Measurements from ENCODE around the gene SOCS4.
A peak's percentile ranks its signal among the peaks of the same experiment; 100 is the strongest.
"Not testable (repeated sequence)": the region's sequence is repeated elsewhere in the genome, so short reads cannot be mapped to it uniquely, and the experiment has no call there.

SOCS4 gene, protein sequence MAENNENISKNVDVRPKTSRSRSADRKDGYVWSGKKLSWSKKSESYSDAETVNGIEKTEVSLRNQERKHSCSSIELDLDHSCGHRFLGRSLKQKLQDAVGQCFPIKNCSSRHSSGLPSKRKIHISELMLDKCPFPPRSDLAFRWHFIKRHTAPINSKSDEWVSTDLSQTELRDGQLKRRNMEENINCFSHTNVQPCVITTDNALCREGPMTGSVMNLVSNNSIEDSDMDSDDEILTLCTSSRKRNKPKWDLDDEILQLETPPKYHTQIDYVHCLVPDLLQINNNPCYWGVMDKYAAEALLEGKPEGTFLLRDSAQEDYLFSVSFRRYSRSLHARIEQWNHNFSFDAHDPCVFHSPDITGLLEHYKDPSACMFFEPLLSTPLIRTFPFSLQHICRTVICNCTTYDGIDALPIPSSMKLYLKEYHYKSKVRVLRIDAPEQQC

DNA sequence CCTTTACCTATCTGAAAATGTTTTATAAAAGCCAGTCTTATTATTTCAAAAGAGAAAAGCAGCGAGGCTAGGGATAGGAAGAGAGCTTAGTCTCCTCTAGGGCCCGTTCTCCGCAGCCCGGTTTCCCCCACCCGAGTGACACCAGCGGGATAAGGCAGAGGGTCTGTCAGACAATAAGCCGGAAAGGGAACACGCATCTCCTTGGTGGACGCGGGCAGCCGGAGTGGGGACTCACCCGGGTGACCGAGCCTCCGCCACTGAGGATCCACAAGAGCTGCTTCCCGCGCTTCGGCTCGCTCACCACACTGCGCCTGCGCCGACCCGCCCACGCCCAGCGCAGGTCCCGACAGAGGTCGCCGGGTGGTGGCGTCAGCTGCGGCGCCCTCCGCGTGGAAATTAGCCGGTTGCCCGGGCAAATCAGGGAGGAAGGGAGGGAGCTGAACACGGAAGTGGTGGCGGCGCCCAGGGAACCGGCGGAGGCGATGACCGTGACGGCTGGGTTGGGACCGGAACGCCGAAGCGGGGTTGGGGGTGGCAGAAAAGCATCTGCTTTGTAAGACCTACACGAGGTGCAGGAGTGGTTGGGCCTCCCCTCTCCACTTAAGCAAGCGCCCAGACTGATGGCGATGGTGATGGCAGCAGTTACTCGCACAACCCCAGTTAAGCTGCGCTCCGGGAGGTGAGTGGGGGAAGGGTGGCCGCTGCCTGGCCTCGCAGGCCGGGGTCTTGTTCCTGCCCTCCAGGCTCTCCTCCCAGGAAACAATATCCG, at the start of gene SOCS4, which contains the start of gene WDHD1:
TSS of gene SOCS4 (plus strand) at position 444 of the 769 bp plus-strand sequence. CDS start 15,806 bp downstream, outside the sequence.
TSS of gene WDHD1 (minus strand) at position 307 of the 769 bp plus-strand sequence. CDS start 312 bp downstream, outside the sequence.
- TF ChIP-seq ZNF274 (IDR thresholded peaks at IDR 0.05; ENCODE audit: low read depth, low read length): no peak
- H3K4me3 ChIP-seq (ENCODE audit: low read length): peak within 1 kb of the TSS; percentile 92

DNA sequence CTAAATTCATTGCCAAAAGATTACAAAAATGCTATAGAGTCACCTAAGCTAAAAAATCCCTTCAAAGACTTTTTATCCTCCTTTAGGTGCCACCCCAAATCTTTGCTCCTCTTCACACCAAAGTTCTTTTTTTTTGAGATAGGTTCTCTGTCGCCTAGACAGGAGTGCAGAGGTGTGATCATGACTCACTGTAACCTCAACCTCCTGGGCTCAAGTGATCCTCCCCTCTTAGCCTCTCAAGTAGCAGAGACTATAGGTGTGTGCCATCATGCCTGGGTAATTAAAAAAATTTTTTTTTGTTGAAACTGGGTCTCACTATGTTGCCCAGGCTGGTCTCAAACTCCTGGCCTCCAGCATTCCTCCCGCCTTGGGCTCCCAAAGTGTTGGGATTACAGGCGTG, 48.0 kb upstream of the SOCS4 start:
- TF ChIP-seq ZNF274 (IDR thresholded peaks at IDR 0.05; ENCODE audit: low read depth, low read length): no peak
- H3K4me3 ChIP-seq (ENCODE audit: low read length): no peak overlapping the region

DNA sequence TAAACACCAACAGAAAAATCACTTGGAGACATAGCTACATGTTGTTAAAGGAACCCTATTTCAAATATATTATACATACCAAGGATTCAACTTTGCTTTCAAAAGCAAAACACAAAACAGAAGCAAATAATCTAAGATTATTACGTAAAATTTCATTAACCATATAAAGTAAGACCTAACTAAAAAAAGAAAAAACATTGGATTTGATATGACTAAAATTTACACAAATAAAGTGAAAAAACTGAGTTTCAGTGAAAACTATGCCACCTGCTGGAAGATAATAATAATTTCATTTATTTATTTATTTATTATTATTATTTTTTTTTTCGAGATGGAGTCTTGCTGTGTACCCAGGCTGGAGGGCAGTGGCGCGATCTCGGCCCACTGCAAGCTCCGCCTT, 45.3 kb upstream of the SOCS4 start:
- no peak for TF ChIP-seq ZNF274 (IDR thresholded peaks at IDR 0.05; ENCODE audit: low read depth, low read length)
- no peak overlapping the region for H3K4me3 ChIP-seq (ENCODE audit: low read length)

DNA sequence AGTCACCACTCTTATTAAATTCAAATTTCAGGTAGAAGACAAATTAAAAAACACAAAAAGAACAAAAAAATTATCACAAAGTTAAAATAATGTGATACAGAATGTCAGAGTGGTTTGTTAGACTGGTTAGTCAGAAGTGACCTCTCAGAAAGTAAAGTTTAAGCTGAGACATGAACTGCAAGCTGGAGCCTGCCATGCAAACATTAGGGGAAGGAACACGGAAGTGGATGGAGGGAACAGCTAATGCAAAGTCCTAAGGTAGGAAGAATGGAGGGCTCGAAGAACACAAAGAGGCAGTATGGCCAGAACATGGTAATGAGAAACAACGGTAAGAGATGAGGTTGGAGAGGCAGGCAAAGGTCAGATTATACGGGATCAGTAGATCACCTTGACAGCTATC, 41.9 kb upstream of the SOCS4 start:
- H3K4me3 ChIP-seq (ENCODE audit: low read length): no peak overlapping the region
- TF ChIP-seq ZNF274 (IDR thresholded peaks at IDR 0.05; ENCODE audit: low read depth, low read length): no peak

DNA sequence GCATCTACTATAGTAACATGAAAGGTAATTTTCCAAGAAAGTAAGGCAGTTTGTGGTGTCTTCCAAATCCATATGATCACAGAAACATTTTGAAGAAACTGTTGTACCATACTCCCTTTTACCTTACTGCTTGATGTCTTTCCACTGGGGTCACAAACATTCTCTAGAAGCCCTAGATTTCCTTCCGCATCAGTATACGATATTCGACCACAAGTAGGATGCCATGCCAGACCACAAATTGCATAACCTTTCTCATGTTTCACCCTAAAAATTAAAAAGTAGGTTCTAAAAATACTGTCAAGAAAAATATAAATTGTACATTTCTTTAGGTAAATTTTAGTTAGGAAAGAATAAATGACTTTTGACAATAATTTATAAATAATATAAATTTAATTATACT, 26.7 kb upstream of the SOCS4 start:
- no peak for TF ChIP-seq ZNF274 (IDR thresholded peaks at IDR 0.05; ENCODE audit: low read depth, low read length)
- H3K4me3 ChIP-seq (ENCODE audit: low read length): no peak overlapping the region

DNA sequence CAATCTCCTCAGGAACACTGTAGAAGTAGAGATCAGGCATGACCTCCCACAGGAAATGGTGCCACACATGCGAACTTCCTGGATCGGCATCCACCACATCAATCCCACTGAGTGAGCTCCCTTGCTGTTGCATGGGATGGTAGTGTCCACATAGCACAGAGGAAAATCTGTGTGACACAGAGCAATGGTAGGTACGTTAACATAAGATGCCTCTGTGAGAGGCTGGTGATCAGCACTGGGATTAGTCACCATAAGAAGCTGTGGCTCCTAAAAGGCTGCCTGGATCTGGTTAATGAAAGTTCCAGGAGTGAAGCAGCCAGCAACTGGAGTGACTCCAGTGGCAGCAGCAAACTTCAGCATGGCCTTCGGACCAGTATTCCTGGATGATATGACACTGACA, 22.0 kb upstream of the SOCS4 start:
- no peak for TF ChIP-seq ZNF274 (IDR thresholded peaks at IDR 0.05; ENCODE audit: low read depth, low read length)
- H3K4me3 ChIP-seq (ENCODE audit: low read length): no peak overlapping the region

DNA sequence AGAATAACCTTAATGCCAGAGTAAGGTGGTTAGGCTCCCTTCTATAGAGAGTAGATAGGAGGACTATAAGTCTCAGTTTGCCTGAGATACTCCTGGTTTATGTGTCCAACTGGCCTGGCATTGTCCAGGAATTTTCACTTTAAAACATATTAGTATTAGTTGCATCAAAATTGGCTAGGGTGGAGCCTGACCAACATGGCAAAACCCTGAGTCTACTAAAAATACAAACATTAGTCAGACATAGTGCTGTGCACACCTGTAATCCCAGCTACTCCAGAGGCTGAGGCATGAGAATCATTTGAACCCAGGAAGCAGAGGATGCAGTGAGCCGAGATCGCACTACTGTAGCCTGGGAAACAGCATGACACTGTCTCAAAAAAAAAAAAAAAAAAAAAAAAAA, 12.0 kb upstream of the SOCS4 start:
- no peak for TF ChIP-seq ZNF274 (IDR thresholded peaks at IDR 0.05; ENCODE audit: low read depth, low read length)
- no peak overlapping the region for H3K4me3 ChIP-seq (ENCODE audit: low read length)

DNA sequence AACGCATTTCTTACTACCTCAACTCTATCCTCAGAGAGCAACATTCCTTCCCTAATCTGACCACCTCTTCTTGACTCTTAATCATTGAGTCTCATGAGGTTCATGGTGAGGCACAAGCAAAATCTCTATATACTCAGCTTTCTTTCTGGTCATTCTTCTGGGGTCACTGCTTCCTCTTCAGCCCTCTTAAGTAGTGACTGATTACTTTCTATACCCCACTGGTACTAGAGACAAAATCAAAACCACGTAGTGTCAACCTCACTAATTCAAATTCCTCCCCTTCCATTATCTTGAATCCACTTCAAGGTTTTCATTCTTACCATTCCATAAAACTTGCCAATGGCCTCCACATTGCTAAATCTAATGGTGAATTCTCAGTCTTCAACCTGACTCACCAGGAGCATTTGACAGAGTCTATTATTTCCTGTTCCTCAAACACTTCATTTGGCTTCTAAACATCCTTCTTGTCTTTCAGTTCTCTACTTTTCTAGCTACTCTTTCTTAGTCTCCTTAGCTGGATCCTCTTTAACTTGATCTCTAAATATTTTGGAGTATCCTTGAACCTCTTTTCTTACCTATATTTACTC, 7.0 kb upstream of the SOCS4 start:
- no peak for TF ChIP-seq ZNF274 (IDR thresholded peaks at IDR 0.05; ENCODE audit: low read depth, low read length)
- H3K4me3 ChIP-seq (ENCODE audit: low read length): no peak overlapping the region

DNA sequence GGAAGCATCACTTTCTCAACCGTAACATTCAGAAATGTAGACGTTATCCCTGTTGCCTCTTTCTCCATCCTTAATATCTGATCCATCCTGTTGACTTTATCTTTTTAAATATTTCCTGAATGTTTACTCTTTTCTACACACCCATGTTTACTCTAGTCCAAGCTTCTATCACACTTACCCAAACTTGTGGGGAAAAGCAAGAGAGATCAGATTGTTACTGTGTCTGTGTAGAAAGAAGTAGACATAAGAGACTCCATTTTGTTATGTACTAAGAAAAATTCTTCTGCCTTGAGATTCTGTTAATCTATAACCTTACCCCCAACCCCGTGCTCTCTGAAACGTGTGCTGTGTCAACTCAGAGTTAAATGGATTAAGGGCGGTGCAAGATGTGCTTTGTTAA, 2.7 kb upstream of the SOCS4 start:
- H3K4me3 ChIP-seq (ENCODE audit: low read length): not testable (repeated sequence)

DNA sequence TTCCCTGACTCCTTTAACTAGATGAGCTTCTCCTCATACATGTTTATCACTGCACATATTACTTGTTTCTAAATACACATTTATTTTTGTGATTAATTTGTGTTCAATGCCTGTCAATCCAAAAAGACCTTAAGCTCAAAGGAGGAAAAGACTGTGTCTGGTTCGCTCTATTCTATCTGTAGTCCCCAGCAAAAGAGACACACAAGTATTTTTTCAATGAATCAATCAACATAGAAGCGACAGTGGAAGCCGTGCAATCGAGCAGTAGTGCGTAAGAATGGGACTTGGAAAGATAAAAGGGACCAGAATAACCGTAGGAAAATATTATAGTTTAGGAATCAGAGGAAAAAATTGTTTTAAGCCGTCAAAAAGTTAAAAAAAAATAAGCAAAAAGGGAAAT, 1.1 kb upstream of the SOCS4 start:
- H3K4me3 ChIP-seq (ENCODE audit: low read length): peak overlapping the region; percentile 92
- TF ChIP-seq ZNF274 (IDR thresholded peaks at IDR 0.05; ENCODE audit: low read depth, low read length): no peak

DNA sequence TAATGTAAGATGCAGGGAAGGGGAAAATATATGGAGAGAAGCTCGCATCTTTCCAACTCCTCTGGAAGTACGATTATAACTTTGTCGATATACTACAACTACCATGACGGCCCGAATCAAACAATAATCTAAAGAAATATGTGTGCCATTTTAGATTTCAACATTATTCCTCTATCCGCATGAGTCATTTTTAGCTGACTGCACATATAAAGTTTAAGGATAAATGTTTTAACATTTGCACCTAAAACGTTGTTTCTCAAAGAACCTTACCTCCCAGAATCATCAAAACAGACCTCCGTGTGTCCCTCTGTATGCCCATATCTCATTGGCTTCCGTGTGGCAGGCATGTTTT, 619 bp upstream of the SOCS4 start:
- peak overlapping the region; percentile 92 for H3K4me3 ChIP-seq (ENCODE audit: low read length)
- no peak for TF ChIP-seq ZNF274 (IDR thresholded peaks at IDR 0.05; ENCODE audit: low read depth, low read length)

DNA sequence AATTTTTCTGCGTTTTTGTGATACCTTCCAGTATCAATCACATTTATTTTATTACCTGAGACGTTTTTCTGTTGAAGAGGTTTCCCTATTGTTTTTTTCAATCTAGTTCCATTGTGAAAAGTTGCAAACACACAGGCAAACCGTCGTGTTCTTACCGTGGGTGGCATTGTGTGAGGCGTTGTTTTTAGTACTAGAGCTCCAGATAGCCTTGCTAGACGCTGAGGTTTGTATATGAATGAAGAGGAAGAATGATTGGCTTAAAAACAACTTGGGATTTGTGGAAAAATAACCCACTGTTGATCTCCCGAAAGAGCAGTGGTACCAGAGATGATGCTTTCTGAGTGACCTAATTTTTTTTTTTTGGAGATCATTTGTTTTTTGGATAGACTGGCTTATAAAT, 1.0 kb downstream of the SOCS4 start:
- TF ChIP-seq ZNF274 (IDR thresholded peaks at IDR 0.05; ENCODE audit: low read depth, low read length): no peak
- peak overlapping the region; percentile 92 for H3K4me3 ChIP-seq (ENCODE audit: low read length)

DNA sequence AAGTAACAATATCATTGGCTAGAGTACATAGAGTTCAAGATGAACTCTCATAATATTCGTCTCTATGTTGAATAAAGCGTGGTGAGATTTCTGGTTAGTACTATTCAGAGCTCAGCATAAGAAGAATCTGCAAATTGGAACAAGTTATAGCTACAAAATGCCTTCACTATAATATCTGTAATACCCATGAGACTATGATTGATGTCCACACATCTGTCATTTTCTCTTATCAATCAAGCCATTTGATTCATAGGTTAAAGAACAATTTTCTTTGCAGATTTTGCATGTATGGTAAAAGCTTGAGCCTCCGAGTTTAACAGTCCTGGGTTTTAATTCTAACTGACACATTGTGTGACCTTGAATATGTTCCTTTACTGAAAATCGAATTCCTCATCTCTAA, 1.4 kb downstream of the SOCS4 start:
- H3K4me3 ChIP-seq (ENCODE audit: low read length): peak overlapping the region; percentile 92
- no peak for TF ChIP-seq ZNF274 (IDR thresholded peaks at IDR 0.05; ENCODE audit: low read depth, low read length)

DNA sequence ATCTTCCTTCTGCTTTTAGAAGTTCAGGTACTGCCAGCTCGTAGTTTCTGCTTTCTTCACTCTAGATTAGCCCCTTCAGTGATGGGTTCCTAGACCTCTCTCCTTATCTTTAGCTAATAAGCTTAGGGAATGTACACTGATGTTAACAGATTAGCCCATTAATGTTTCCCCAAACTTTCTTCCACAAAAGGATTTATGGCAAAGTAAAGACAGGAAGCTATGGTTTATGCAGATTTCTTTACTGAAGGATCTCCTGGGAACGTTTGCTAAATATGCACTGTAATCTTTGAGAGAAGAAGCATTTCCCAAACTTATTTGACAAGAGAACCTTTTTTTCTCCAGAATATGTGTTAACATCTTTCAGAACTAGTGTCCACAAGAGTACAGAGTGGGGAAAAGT, 4.2 kb downstream of the SOCS4 start:
- H3K4me3 ChIP-seq (ENCODE audit: low read length): no peak overlapping the region; the same call in 1 of the 2 replicates
- TF ChIP-seq ZNF274 (IDR thresholded peaks at IDR 0.05; ENCODE audit: low read depth, low read length): no peak

DNA sequence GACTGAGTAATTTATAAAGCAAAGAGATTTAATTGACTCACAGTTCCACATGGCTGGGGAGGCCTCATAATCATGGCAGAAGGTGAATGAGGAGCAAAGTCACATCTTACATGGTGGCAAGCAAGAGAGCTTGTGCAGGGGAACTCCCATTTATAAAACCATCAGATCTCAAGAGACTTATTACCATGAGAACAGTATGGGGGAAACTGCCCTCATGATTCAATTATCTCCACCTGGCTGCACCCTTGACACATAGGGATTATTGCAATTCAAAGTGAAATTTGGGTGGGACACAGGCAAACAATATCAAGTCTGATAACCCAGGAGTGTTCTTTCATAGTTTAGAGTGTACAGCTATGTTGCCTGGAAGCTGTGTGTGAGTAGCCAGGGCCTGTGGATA, 11.0 kb downstream of the SOCS4 start:
- not testable (repeated sequence) for H3K4me3 ChIP-seq (ENCODE audit: low read length)

Data from GM08714 (cell line).